Thoracic aorta (tissue), 2 donors: ENCODE data around the gene TPX2. TPM values are rescaled to one million over a fixed set of nuclear protein-coding genes. Genes with fewer than 3 reads are reported as not detected.

Experiments
- ATAC-seq: fragments of 150-250 bp; one replicate; pipeline ENCODE4 v1.8.0; 2017; ENCODE audit warnings: low read depth; ENCODE audit not compliant: insufficient number of reproducible peaks, low FRiP score
- DNase-seq: peaks from one replicate; pipeline ENCODE4 v3.0.0-alpha.2; 2020; ENCODE audit warnings: low spot score
- H3K27ac ChIP-seq, 2 donors: fragments of 200-600 bp; sonication (generic); 1 replicate in 1 of 2; 2 replicates in 1 of 2; pipeline ENCODE4 v1.5.1; 2016; ENCODE audit warnings: mild to moderate bottlenecking in 2 of 2, moderate library complexity in 2 of 2
- H3K27me3 ChIP-seq: fragments of 200-600 bp; sonication (generic); replicated peaks from 2 replicates; pipeline ENCODE4 v1.6.0; 2016; ENCODE audit warnings: mild to moderate bottlenecking; ENCODE audit not compliant: insufficient read depth
- H3K36me3 ChIP-seq: fragments of 200-600 bp; sonication (generic); one replicate; pipeline ENCODE4 v1.5.1; 2016
- H3K4me1 ChIP-seq, 2 donors: fragments of 200-600 bp; sonication (generic); 1 replicate in 1 of 2; 2 replicates in 1 of 2; pipeline versions ENCODE4 v1.5.1 to v1.6.0; 2016; ENCODE audit warnings: low read depth in 2 of 2, mild to moderate bottlenecking in 1 of 2; ENCODE audit not compliant: control insufficient read depth in 1 of 2
- H3K4me3 ChIP-seq: fragments of 200-600 bp; sonication (generic); 2 replicates; pipeline ENCODE4 v1.5.1; 2016; ENCODE audit warnings: mild to moderate bottlenecking
- H3K9me3 ChIP-seq: fragments of 200-600 bp; sonication (generic); 2 replicates; pipeline ENCODE4 v1.5.1; 2016
- total RNA-seq, 2 donors: library from RNA; depleted of rRNA; stranded (reverse); fragments of >200 nt; gene quantifications; one replicate each; pipeline versions ENCODE4 v1.1.0 to v1.2.3, GENCODE V29; 2016
- TF ChIP-seq, protein P1 (sequence below): fragments of 200-600 bp; sonication (generic); IDR thresholded peaks from one replicate; pipeline ENCODE4 v1.5.1; 2019; ENCODE audit warnings: antibody characterized with exemption

Gene TPX2
- total RNA-seq, 2 donors from 2014 or later, result 1.5 TPM

DNA sequence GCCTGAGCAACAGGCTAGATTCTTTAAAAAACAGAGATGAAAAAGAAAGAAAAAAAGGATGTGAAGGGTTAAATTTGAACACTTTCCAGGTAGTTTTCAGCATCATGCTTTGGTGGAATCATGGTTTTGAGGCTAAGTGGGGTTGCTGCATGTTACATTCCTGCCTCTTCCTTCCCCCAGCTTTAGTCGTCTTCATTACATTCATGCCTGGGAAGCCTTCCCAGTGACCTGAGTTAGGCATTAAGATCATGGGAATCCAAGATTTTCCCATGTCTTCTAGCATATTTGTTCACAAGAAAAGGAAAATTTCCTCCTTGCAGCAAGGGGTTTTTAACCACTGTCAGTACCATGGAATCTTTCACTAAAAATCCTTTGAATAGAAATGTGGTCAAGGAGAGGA is 12.0 kb downstream of the TPX2 start:
- Histone ChIP-seq H3K27me3 (no peaks in the 10 kb centered on the region), H3K36me3 (no peaks in the 10 kb centered on the region), H3K9me3 (no peaks in the 10 kb centered on the region), H3K27ac (no peak overlapping the region), H3K4me3 (no peak overlapping the region), H3K4me1 (no peaks in the 10 kb centered on the region)
- ATAC-seq, result no peak
- DNase-seq, result no peak
- TF ChIP-seq, protein P1, sequence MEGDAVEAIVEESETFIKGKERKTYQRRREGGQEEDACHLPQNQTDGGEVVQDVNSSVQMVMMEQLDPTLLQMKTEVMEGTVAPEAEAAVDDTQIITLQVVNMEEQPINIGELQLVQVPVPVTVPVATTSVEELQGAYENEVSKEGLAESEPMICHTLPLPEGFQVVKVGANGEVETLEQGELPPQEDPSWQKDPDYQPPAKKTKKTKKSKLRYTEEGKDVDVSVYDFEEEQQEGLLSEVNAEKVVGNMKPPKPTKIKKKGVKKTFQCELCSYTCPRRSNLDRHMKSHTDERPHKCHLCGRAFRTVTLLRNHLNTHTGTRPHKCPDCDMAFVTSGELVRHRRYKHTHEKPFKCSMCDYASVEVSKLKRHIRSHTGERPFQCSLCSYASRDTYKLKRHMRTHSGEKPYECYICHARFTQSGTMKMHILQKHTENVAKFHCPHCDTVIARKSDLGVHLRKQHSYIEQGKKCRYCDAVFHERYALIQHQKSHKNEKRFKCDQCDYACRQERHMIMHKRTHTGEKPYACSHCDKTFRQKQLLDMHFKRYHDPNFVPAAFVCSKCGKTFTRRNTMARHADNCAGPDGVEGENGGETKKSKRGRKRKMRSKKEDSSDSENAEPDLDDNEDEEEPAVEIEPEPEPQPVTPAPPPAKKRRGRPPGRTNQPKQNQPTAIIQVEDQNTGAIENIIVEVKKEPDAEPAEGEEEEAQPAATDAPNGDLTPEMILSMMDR, result no peak

- ATAC-seq, result no peak
- H3K4me1 ChIP-seq, result no peaks in the 10 kb centered on the region
- no peak for DNase-seq
Measured at GRCh38 chr20:31757254-31757653, 18.2 kb downstream of the TPX2 start.

DNA sequence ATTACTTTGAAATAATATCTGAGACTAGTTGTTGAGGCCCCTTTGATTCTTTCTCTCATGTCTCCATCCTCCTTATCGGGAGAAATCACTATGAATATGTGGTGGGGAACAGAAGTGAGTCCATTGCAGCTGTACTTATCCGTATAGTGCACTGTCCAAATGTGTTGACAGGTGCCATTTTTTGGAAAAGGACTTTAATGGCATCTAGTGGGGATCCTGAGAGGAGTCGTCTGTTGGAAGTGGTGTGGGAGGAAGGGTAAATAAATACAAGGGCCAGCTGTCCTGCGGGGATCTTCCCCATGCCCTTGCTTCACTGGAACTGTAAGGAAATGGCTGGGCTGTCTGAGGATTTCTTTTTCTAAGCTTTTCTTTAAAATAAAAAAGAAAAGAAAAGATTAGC is 19.4 kb downstream of the TPX2 start:
- Histone ChIP-seq H3K4me1 (no peaks in the 10 kb centered on the region), H3K27me3 (no peaks in the 10 kb centered on the region), H3K36me3 (no peaks in the 10 kb centered on the region), H3K27ac (no peak overlapping the region), H3K9me3 (no peaks in the 10 kb centered on the region), H3K4me3 (no peak overlapping the region)
- DNase-seq (no peak), ATAC-seq (no peak)
- TF ChIP-seq, protein P1, result no peak

More at GRCh38 chr20:31757254-31757653, 18.2 kb downstream of the TPX2 start:
- Histone ChIP-seq H3K36me3 (no peaks in the 10 kb centered on the region), H3K4me3 (no peak overlapping the region), H3K27me3 (no peaks in the 10 kb centered on the region), H3K9me3 (no peaks in the 10 kb centered on the region), H3K27ac (no peak overlapping the region)
- TF ChIP-seq, protein P1, result no peak

- Histone ChIP-seq H3K4me3 (no peak overlapping the region), H3K27me3 (no peaks in the 10 kb centered on the region), H3K4me1 (no peaks in the 10 kb centered on the region), H3K27ac (no peak overlapping the region), H3K9me3 (no peaks in the 10 kb centered on the region), H3K36me3 (no peaks in the 10 kb centered on the region)
- ATAC-seq, result no peak
- no peak for DNase-seq
- TF ChIP-seq, protein P1, result no peak
Measured at GRCh38 chr20:31758991-31759390, 19.9 kb downstream of the TPX2 start.

GRCh38 chr20:31759836-31760518 is 20.9 kb downstream of the TPX2 start:
- TF ChIP-seq, protein P1, result no peak
- Histone ChIP-seq H3K4me1 (no peaks in the 10 kb centered on the region), H3K36me3 (no peaks in the 10 kb centered on the region), H3K27ac (no peak overlapping the region), H3K4me3 (no peak overlapping the region), H3K27me3 (no peaks in the 10 kb centered on the region), H3K9me3 (no peaks in the 10 kb centered on the region)
- no peak for DNase-seq
- ATAC-seq, result no peak
